ENCODE measurements around the gene LRRC23. TPM values are rescaled to one million over a fixed set of nuclear protein-coding genes. Genes with fewer than 3 reads are reported as not detected.

Gene LRRC23
- total RNA-seq, 1 donor from 2014 or later = 7.7 TPM

- Mint-ChIP-seq H3K27me3 (no peaks in the 10 kb centered on the region), H3K36me3 (ENCODE audit: low read depth) (peaks cover 25% of the 10 kb centered on the region), H3K27ac (no peak overlapping the region), H3K4me3 (no peak overlapping the region), H3K9me3 (no peaks in the 10 kb centered on the region), H3K4me1 (peaks cover 58% of the 10 kb centered on the region)
- no peak for DNase-seq
- ATAC-seq (ENCODE audit: low read depth) = no peak
- POLR2A ChIA-PET = interaction anchor here (0.9 to 24.6 kb wide), 5 partner anchors 16 to 69 kb away, joined by 3 to 1516 read pairs (median 3); partner anchors contain the start of genes PTPN6 and SPSB2
- CTCF ChIA-PET = interaction anchor here (0.8 to 14.9 kb wide), 4 partner anchors 19 to 72 kb away, joined by 3 to 571 read pairs (median 14); partner anchors contain the start of gene SPSB2
- TF ChIP-seq CTCF (IDR thresholded peaks at IDR 0.05) = no peak
- intact Hi-C loops (cut with micrococcal nuclease) = loop anchor here (5.0 kb wide), 1 partner anchor 189 kb away; the partner anchor contains the start of gene MLF2
These were observed 36.6 kb downstream of the LRRC23 start for GRCh38 chr12:6941267-6941666.

GRCh38 chr12:6941782-6942181 is 37.2 kb downstream of the LRRC23 start:
- ChIA-PET POLR2A (interaction anchor here (0.9 to 24.6 kb wide), 3 partner anchors 17 to 73 kb away, joined by 3 to 1516 read pairs (median 3); partner anchors contain the start of genes PTPN6 and SPSB2), CTCF (interaction anchor here (0.8 to 14.9 kb wide), 4 partner anchors 19 to 72 kb away, joined by 3 to 571 read pairs (median 14); partner anchors contain the start of gene SPSB2)
- Mint-ChIP-seq H3K4me3 (no peak overlapping the region), H3K9me3 (no peaks in the 10 kb centered on the region), H3K36me3 (ENCODE audit: low read depth) (peaks cover 20% of the 10 kb centered on the region), H3K27me3 (no peaks in the 10 kb centered on the region), H3K27ac (no peak overlapping the region), H3K4me1 (peaks cover 58% of the 10 kb centered on the region)
- ATAC-seq (ENCODE audit: low read depth) (no peak), DNase-seq (no peak)
- TF ChIP-seq CTCF (IDR thresholded peaks at IDR 0.05) = no peak
- intact Hi-C loops (cut with micrococcal nuclease) = loop anchor here (5.0 kb wide), 1 partner anchor 189 kb away; the partner anchor contains the start of gene MLF2

- H3K27me3 Mint-ChIP-seq = no peaks in the 10 kb centered on the region
- H3K27ac Mint-ChIP-seq = peak overlapping the region; percentile 96
- TF ChIP-seq CTCF (IDR thresholded peaks at IDR 0.05) = no peak
- ChIA-PET POLR2A (interaction anchor here (0.7 to 24.6 kb wide), 6 partner anchors 8 to 90 kb away, joined by 3 to 1516 read pairs (median 76); partner anchors contain the start of genes ATN1, CDCA3, PTPN6 and SPSB2), CTCF (interaction anchor here (1.9 to 14.9 kb wide), 2 partner anchors 18 kb away, joined by 14 to 571 read pairs; no protein-coding TSS in a partner anchor)
- H3K9me3 Mint-ChIP-seq = no peaks in the 10 kb centered on the region
- intact Hi-C loops (cut with micrococcal nuclease) = loop anchor here (5.0 kb wide), 1 partner anchor 190 kb away; the partner anchor contains the start of gene MLF2
- H3K36me3 Mint-ChIP-seq (ENCODE audit: low read depth) = peaks cover 18% of the 10 kb centered on the region
- H3K4me3 Mint-ChIP-seq = no peak overlapping the region
- DNase-seq = no peak
- peaks cover 61% of the 10 kb centered on the region for H3K4me1 Mint-ChIP-seq
- no peak for ATAC-seq (ENCODE audit: low read depth)
These were observed 37.7 kb downstream of the LRRC23 start for GRCh38 chr12:6942331-6942665.

GRCh38 chr12:6943389-6943721 is 38.7 kb downstream of the LRRC23 start:
- peak overlapping the region; percentile 96 for H3K27ac Mint-ChIP-seq
- H3K9me3 Mint-ChIP-seq = no peaks in the 10 kb centered on the region
- DNase-seq (peak; percentile 49), ATAC-seq (ENCODE audit: low read depth) (peak; percentile 37)
- peak overlapping the region; percentile 91 for H3K4me3 Mint-ChIP-seq
- H3K4me1 Mint-ChIP-seq = peaks cover 65% of the 10 kb centered on the region
- CTCF ChIA-PET = interaction anchor here (0.7 to 14.9 kb wide), 14 partner anchors 9 to 169 kb away, joined by 3 to 571 read pairs (median 8); partner anchors contain the start of genes C1RL and LPCAT3
- peaks cover 16% of the 10 kb centered on the region for H3K36me3 Mint-ChIP-seq (ENCODE audit: low read depth)
- intact Hi-C loops (cut with micrococcal nuclease) = loop anchor here (1.0 to 5.0 kb wide), 3 partner anchors 8 to 191 kb away; partner anchors contain the start of genes MLF2, PTPN6 and SPSB2
- POLR2A ChIA-PET = interaction anchor here (0.6 to 24.6 kb wide), 43 partner anchors 8 to 1084 kb away, joined by 3 to 1516 read pairs (median 8); partner anchors contain the start of genes ATN1, C1RL, CDCA3 and COPS7A
- no peaks in the 10 kb centered on the region for H3K27me3 Mint-ChIP-seq
- no peak for TF ChIP-seq CTCF (IDR thresholded peaks at IDR 0.05)
